Heart left ventricle (tissue), 16 donors: ENCODE measurements around the gene DNAJC5. TPM values are rescaled to one million over a fixed set of nuclear protein-coding genes. Genes with fewer than 3 reads are reported as not detected.
"Not testable (repeated sequence)": the region's sequence is repeated elsewhere in the genome, so short reads cannot be mapped to it uniquely, and the experiment has no call there.

ENCODE experiments used
- ATAC-seq, 4 donors: fragments of 200-7000 bp; cut with Tn5 transposase; one replicate each; pipeline ENCODE4 v1.9.1; 2020 to 2022; ENCODE audit warnings: moderate library complexity in 4 of 4, mild to moderate bottlenecking in 3 of 4, moderate number of reproducible peaks in 1 of 4
- DNase-seq, 5 donors: peaks; one replicate each; pipeline ENCODE4 v3.0.0-alpha.2; 2020
- H3K27ac ChIP-seq, 12 donors: fragments of 200-600 bp; sonication (generic) in 4 of 12; one replicate each; pipeline versions ENCODE4 v1.5.0 to v1.8.0; 2016 to 2022; ENCODE audit warnings: mild to moderate bottlenecking in 2 of 12
- H3K27me3 ChIP-seq, 9 donors: fragments of 200-600 bp; sonication (generic) in 2 of 9; one replicate each; pipeline versions ENCODE4 v1.5.1 to v1.8.0; 2016 to 2022; ENCODE audit warnings: mild to moderate bottlenecking in 3 of 9
- H3K36me3 ChIP-seq, 9 donors: fragments of 200-600 bp; sonication (generic) in 2 of 9; one replicate each; pipeline versions ENCODE4 v1.5.0 to v1.8.0; 2018 to 2022; ENCODE audit warnings: mild to moderate bottlenecking in 2 of 9
- H3K4me1 ChIP-seq, 12 donors: fragments of 200-600 bp; sonication (generic) in 4 of 12; one replicate each; pipeline versions ENCODE4 v1.5.0 to v1.8.0; 2016 to 2022; ENCODE audit warnings: mild to moderate bottlenecking in 3 of 12
- H3K4me3 ChIP-seq, 12 donors: fragments of 200-600 bp; sonication (generic) in 4 of 12; one replicate each; pipeline versions ENCODE4 v1.5.0 to v1.8.0; 2017 to 2022; ENCODE audit warnings: mild to moderate bottlenecking in 9 of 12, moderate library complexity in 4 of 12
- H3K9me3 ChIP-seq, 12 donors: fragments of 200-600 bp; sonication (generic) in 4 of 12; one replicate each; pipeline versions ENCODE4 v1.5.0 to v1.8.0; 2016 to 2022; ENCODE audit warnings: mild to moderate bottlenecking in 1 of 12
- POLR2A ChIP-seq, 2 donors: fragments of 450-650 bp; IDR thresholded peaks; one replicate each; pipeline ENCODE4 v1.6.1; 2017; ENCODE audit warnings: antibody characterized with exemption in 2 of 2, mild to moderate bottlenecking in 2 of 2, moderate library complexity in 2 of 2
- WGBS, 4 donors: extraction: QIAGEN DNeasy Blood & Tissue Kit in 2 of 4; methylation state at CpG; one replicate each; pipeline versions ENCODE4 v1.1.5 to v1.1.7; 2013 to 2018; 5-methylcytosine and 5-hydroxymethylcytosine counted together
- intact Hi-C, 10 donors: fragments of 100-400 bp; cut with DNase I; formaldehyde crosslinking; loops; one replicate each; pipeline versions ENCODE4 v1.11.1 to v1.14.2; 2022
- polyA plus RNA-seq, 2 donors: library from polyadenylated mRNA; stranded (reverse); fragments of 200-250 nt; gene quantifications; one replicate each; pipeline ENCODE4 v1.2.3, GENCODE V29; 2013
- total RNA-seq, 9 donors: library from RNA; depleted of rRNA in 2 of 9; stranded (reverse); fragments of >200 nt in 2 of 9; fragmentation: NEBNext Ultra II Directional in 3 of 9; extraction: Animal tissue kit (Norgen Biotek cat#: 25700) in 3 of 9; gene quantifications; one replicate each; pipeline versions ENCODE4 v1.1.0 to v1.2.4, GENCODE V29; 2016 to 2023
- TF ChIP-seq, protein P1 (sequence below), 12 donors: fragments of 200-600 bp; sonication (generic) in 4 of 12; IDR thresholded peaks; one replicate each; pipeline versions ENCODE4 v1.5.0 to v1.8.0; 2018 to 2022; ENCODE audit warnings: antibody characterized with exemption in 12 of 12, mild to moderate bottlenecking in 5 of 12
- donor health status: ischemic (EF 13 %, LVEDD 7.1; RV severe dilation, severe dysfunction).
- donor health status: healthy with polysubstance abuse.
- donor health status: DM: no; HTN: yes; CAD: no.
- donor health status: DM: no; HTN: no; CAD: no.
- donor health status: ischemic (EF 25% LVEDD 6.9; RV normal size, moderate dysfunction).
- donor health status: ischemic (EF 25% LVEDD 5.7; RV mildly dilated, moderate dysfunction).
- donor health status: healthy.
- donor health status: DM: yes; HTN: yes; CAD: no.
- donor health status: ischemic (EF 35%, LVEDD 5.7; RV mildly dilated, moderate dysfunction).
- donor health status: nonischemic (EF 11% LVEDD 7.7; RV severe dilation, severe dysfunction).
- donor health status: DM: yes; HTN: yes; CAD: no.
- donor health status: PGD.
- donor health status: ischemic (EF 29% LVEDD 5.4; RV normal size, mild dysfunction).
- donor health status: nonischemic (EF 23%, LVEDD 6.1; RV moderate dilation, normal function).

Gene DNAJC5
- total and polyA plus RNA-seq, 11 donors: 21.1 to 57.1 (median 46.1) TPM

DNA sequence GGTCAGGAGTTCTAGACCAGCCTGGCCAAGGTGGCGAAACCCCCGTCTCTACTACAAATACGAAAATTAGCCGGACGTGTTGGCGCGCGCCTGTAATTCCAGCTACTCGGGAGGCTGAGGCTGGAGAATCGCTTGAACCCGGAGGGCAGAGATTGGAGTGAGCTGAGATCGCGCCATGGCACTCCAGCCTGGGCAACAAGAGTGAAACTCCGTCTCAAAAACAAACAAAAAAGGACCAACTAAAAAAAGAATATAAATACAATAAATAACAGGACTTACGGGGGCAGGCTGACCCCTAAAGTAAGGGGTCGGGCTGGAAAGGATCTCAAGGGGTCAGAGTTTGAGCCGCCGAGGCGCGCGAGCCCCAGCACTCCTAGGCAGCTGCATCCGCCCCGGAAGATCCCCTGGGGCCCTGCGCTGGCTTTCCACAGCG, 30.4 kb upstream of the DNAJC5 start:
- H3K4me1 ChIP-seq: peaks cover 8 to 59% (median 27%) of the 10 kb centered on the region in 12 donors
- peak overlapping the region; percentile 68 to 98 (median 92) for H3K27ac ChIP-seq
- peaks cover 0 to 39% (median 16%) of the 10 kb centered on the region in 9 donors for H3K36me3 ChIP-seq
- intact Hi-C loops: loop anchor here (2.0 to 10.0 kb wide), 16 partner anchors 30 to 330 kb away; partner anchors contain the start of genes PTK6 (in 3 of the 10), ARFRP1 (in 1 of the 10), DNAJC5 (in 1 of the 10) and GMEB2 (in 1 of the 10)
- ATAC-seq (no peak), DNase-seq (no peak)
- no peaks in the 10 kb centered on the region for H3K9me3 ChIP-seq
- H3K4me3 ChIP-seq: peak overlapping the region; percentile 73 to 99 (median 82)
- WGBS, 4 donors: 0 to 2% (median 0%) methylated on average over 25 of the region's 25 CpGs
- TF ChIP-seq, protein P1, sequence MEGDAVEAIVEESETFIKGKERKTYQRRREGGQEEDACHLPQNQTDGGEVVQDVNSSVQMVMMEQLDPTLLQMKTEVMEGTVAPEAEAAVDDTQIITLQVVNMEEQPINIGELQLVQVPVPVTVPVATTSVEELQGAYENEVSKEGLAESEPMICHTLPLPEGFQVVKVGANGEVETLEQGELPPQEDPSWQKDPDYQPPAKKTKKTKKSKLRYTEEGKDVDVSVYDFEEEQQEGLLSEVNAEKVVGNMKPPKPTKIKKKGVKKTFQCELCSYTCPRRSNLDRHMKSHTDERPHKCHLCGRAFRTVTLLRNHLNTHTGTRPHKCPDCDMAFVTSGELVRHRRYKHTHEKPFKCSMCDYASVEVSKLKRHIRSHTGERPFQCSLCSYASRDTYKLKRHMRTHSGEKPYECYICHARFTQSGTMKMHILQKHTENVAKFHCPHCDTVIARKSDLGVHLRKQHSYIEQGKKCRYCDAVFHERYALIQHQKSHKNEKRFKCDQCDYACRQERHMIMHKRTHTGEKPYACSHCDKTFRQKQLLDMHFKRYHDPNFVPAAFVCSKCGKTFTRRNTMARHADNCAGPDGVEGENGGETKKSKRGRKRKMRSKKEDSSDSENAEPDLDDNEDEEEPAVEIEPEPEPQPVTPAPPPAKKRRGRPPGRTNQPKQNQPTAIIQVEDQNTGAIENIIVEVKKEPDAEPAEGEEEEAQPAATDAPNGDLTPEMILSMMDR (IDR thresholded peaks at IDR 0.05): peak in 2 of 12 donors; percentile 3 to 10
- no peak for TF ChIP-seq POLR2A (IDR thresholded peaks at IDR 0.05)
- H3K27me3 ChIP-seq: no peaks in the 10 kb centered on the region

DNA sequence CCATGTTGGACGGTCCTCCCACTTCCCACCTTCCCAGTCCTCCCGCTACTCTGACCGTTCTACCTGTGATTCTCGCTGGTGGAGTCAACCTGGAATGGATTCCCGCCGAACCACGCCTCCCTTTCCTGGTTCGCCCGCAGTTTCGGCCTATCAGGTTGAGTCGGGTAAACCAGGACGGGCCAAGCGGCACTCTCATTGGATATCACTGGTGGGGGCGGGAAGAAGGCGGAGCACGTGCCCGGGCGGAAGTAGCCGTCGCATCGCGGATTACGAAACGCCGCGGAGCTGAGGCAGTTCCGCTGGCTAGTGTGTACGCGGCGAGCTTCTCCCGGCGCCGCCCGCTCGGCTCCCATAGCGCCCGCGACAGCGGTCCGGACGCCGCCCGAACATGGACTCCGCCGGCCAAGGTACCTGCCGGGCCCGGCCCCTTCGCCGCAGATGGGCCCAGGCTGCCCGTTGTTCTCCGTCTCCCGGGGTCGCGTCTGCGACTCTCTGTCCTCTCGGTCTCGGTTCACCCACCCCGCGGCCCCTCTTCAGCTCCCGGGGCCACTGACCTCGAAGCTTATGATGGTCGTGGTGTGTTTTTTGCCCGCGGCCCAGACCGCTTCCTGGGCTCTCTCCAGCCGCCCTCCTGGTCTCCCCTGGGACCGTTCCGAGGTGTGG, 29.8 kb upstream of the DNAJC5 start, which contains the start of gene TPD52L2:
Gene TPD52L2, plus strand, starts transcription at position 293 of the 663 bp plus-strand sequence. Its CDS starts 96 bp downstream, at position 389.
- WGBS, 4 donors: 0 to 1% (median 0%) methylated on average over 25 to 68 of the region's 68 CpGs
- no peaks in the 10 kb centered on the region for H3K9me3 ChIP-seq
- DNase-seq: peak; percentile 98 to 99 (median 99)
- H3K36me3 ChIP-seq: peaks cover 0 to 44% (median 22%) of the 10 kb centered on the region in 9 donors
- H3K4me1 ChIP-seq: peaks cover 8 to 54% (median 25%) of the 10 kb centered on the region in 12 donors
- no peaks in the 10 kb centered on the region for H3K27me3 ChIP-seq
- intact Hi-C loops: loop anchor here (1.0 to 10.0 kb wide), 17 partner anchors 30 to 330 kb away; partner anchors contain the start of genes PTK6 (in 4 of the 10), DNAJC5 (in 2 of the 10), ARFRP1 (in 1 of the 10) and GMEB2 (in 1 of the 10)
- H3K4me3 ChIP-seq: peak within 1 kb of the TSS; percentile 73 to 99 (median 82)
- peak within 1 kb of the TSS; percentile 86 to 98 (median 94) for H3K27ac ChIP-seq
- TF ChIP-seq, protein P1 (IDR thresholded peaks at IDR 0.05): peak in 1 of 12 donors; percentile 3
- TF ChIP-seq POLR2A (IDR thresholded peaks at IDR 0.05): peak; percentile 24 to 89
- peak; percentile 94 to 96 (median 95) for ATAC-seq

DNA sequence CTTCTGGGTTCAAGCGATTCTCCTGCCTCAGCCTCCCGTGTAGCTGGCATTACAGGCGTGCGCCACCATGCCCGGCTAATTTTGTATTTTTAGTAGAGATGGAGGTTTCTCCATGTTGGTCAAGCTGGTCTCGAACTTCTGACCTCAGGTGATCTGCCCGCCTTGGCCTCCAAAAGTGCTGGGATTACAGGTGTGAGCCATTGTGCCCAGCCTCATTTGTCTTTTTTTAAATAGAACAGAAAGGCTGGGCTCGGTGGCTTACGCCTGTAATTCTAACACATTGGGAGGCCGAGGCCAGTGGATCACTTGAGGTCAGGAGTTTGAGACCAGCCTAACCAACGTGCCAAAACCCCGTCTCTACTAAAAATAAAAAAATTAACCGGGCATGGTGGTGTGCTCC, 27.9 kb upstream of the DNAJC5 start:
- H3K4me1 ChIP-seq: peaks cover 8 to 42% (median 25%) of the 10 kb centered on the region in 12 donors
- WGBS, 4 donors: 92 to 95% (median 95%) methylated on average over 13 of the region's 13 CpGs

DNA sequence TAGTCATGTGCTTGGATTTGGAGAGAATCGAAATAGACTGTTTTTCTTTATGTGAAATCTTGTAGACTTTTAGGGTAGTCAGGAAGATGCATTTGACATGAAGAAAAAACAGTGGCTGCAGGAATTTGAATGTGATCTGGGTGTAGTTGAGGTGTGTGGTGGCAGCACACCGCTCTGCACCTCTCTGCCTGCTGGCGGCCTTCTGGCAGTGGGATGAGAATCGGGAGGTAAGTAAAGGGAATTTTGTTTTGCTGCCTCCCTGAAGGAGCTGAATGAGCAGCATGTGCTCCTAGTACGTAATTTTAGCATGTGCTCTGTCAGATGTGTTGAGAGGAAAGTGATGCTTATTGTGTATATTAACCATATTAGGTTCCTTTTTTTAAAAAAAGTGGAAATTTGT, 26.7 kb upstream of the DNAJC5 start:
- WGBS, 4 donors: 87 to 92% (median 91%) methylated on average over 5 of the region's 5 CpGs
- Histone ChIP-seq H3K27ac (no peak overlapping the region), H3K9me3 (no peaks in the 10 kb centered on the region), H3K36me3 (peaks cover 0 to 58% (median 51%) of the 10 kb centered on the region in 9 donors), H3K4me3 (no peak overlapping the region), H3K27me3 (no peaks in the 10 kb centered on the region), H3K4me1 (peaks cover 8 to 51% (median 23%) of the 10 kb centered on the region in 12 donors)
- ATAC-seq (no peak), DNase-seq (no peak)
- no peak for TF ChIP-seq POLR2A (IDR thresholded peaks at IDR 0.05)
- TF ChIP-seq, protein P1 (IDR thresholded peaks at IDR 0.05): no peak
- intact Hi-C loops: loop anchor here in 4 of 10 donors (5.0 to 10.0 kb wide), 7 partner anchors 53 to 333 kb away; partner anchors contain the start of genes PTK6 (in 2 of the 4), GMEB2 (in 1 of the 4), RTEL1 (in 1 of the 4) and SRMS (in 1 of the 4)

More for the DNA sequence above, 27.9 kb upstream of the DNAJC5 start:
- intact Hi-C loops: loop anchor here in 4 of 10 donors (5.0 to 10.0 kb wide), 7 partner anchors 52 to 332 kb away; partner anchors contain the start of genes PTK6 (in 2 of the 4), GMEB2 (in 1 of the 4), RTEL1 (in 1 of the 4) and SRMS (in 1 of the 4)
- H3K9me3 ChIP-seq, DNase-seq, H3K4me3 ChIP-seq, H3K27me3 ChIP-seq, H3K27ac ChIP-seq, ATAC-seq: not testable (repeated sequence)
- H3K36me3 ChIP-seq: peaks cover 0 to 53% (median 41%) of the 10 kb centered on the region in 9 donors
